Common myeloid progenitor, CD34-positive (primary cell): ENCODE data around the gene TRAF5.

Source experiments
- CTCF ChIA-PET: fragments of 350-600 bp; sonication (Branson Sonifier 250); formaldehyde crosslinking; loops from one replicate; lab custom pipeline; 2021; ENCODE audit warnings: antibody characterized with exemption; lab: Charles Lee
- POLR2A ChIA-PET: fragments of 350-600 bp; sonication (Branson Sonifier 250); formaldehyde crosslinking; loops from one replicate; lab custom pipeline; 2021; ENCODE audit warnings: antibody characterized with exemption; lab: Charles Lee
- DNase-seq, 3 donors: peaks; one replicate each; pipeline versions ENCODE4 v3.0.0 to v3.0.0-alpha.2; 2013
- H3K27ac ChIP-seq, 2 experiments: 1 replicate in 1 of 2; 2 replicates in 1 of 2; pipeline ENCODE4 v1.7.0; 2013; ENCODE audit warnings: inconsistent platforms in 2 of 2, low read length in 2 of 2, mild to moderate bottlenecking in 2 of 2, low read depth in 1 of 2, moderate library complexity in 1 of 2; ENCODE audit not compliant: severe bottlenecking in 2 of 2, insufficient read depth in 1 of 2, poor library complexity in 1 of 2
- H3K27me3 ChIP-seq, 5 experiments: replicated peaks in 2 of 5; 1 replicate in 3 of 5; 2 replicates in 2 of 5; pipeline versions ENCODE4 v1.6.1 to v1.7.0; 2013; ENCODE audit warnings: low read length in 4 of 5, mild to moderate bottlenecking in 2 of 5, moderate library complexity in 2 of 5, inconsistent platforms in 1 of 5; ENCODE audit not compliant: insufficient read depth in 5 of 5, control insufficient read depth in 4 of 5
- H3K36me3 ChIP-seq, 4 experiments: 1 replicate in 2 of 4; 2 replicates in 2 of 4; pipeline versions ENCODE4 v1.6.1 to v1.7.0; 2013; ENCODE audit warnings: low read length in 3 of 4, control low read depth in 1 of 4, mild to moderate bottlenecking in 1 of 4; ENCODE audit not compliant: control insufficient read depth in 4 of 4, insufficient read depth in 4 of 4
- H3K4me1 ChIP-seq, 4 experiments: 1 replicate in 3 of 4; 2 replicates in 1 of 4; pipeline versions ENCODE4 v1.6.1 to v1.7.1; 2013; ENCODE audit warnings: low read length in 3 of 4, mild to moderate bottlenecking in 3 of 4, control low read depth in 1 of 4, inconsistent platforms in 1 of 4, moderate library complexity in 1 of 4; ENCODE audit not compliant: control insufficient read depth in 4 of 4, insufficient read depth in 4 of 4; ENCODE audit errors: control extremely low read depth in 1 of 4
- H3K4me3 ChIP-seq, 7 experiments: 1 replicate in 4 of 7; 2 replicates in 3 of 7; pipeline versions ENCODE4 v1.5.1 to v1.7.0; 2013; ENCODE audit warnings: mild to moderate bottlenecking in 7 of 7, low read length in 6 of 7, moderate library complexity in 6 of 7, inconsistent platforms in 2 of 7, low read depth in 2 of 7, control low read depth in 1 of 7; ENCODE audit not compliant: insufficient read depth in 4 of 7, control insufficient read depth in 1 of 7; ENCODE audit errors: extremely low read depth in 1 of 7
- H3K9me3 ChIP-seq, 5 experiments: 1 replicate in 4 of 5; 2 replicates in 1 of 5; pipeline versions ENCODE4 v1.6.1 to v1.7.1; 2013; ENCODE audit warnings: low read length in 4 of 5, mild to moderate bottlenecking in 2 of 5, inconsistent platforms in 1 of 5, low read depth in 1 of 5, moderate library complexity in 1 of 5; ENCODE audit not compliant: control insufficient read depth in 4 of 5, insufficient read depth in 2 of 5; ENCODE audit errors: control extremely low read depth in 1 of 5
- WGBS: methylation state at CpG from one replicate; pipeline ENCODE4 v1.1.5; 2013; ENCODE audit not compliant: insufficient coverage; 5-methylcytosine and 5-hydroxymethylcytosine counted together

Gene TRAF5

DNA sequence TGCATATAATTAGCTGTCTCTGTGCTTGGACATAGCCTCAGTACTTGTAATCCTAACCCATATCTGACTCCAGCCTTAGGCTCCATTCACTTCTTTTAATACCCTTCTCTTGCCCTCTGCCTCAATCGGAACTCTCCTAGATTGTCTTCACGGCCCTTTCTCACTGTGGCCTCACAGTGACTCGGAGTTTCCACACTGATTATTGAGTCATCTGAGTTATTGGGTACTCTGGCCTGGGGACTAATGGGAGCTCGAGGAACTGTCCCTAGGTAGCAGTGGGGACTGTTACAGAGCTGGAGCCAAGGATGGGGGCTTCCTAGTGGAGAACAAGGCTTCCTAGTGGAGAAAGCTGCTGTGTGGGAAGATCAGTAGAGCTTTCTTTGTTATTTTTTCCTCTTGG is 17.0 kb downstream of the TRAF5 start:
- Histone ChIP-seq H3K4me3 (no peak overlapping the region), H3K27me3 (no peaks in the 10 kb centered on the region), H3K36me3 (peaks cover 0 to 4% (median 1%) of the 10 kb centered on the region in 4 experiments), H3K4me1 (peaks cover 11 to 71% (median 57%) of the 10 kb centered on the region in 4 experiments), H3K27ac (peak overlapping the region; percentile 9 to 77), H3K9me3 (no peaks in the 10 kb centered on the region)
- DNase-seq: peak in 2 of 3 donors; percentile 56 to 59
- ChIA-PET POLR2A (no interaction called here), CTCF (interaction anchor here (1.0 to 11.5 kb wide), 7 partner anchors 11 to 171 kb away, joined by 3 to 109 read pairs (median 5); partner anchors contain the start of gene TRAF5)
- WGBS: 96% methylated on average over 4 of the region's 4 CpGs

DNA sequence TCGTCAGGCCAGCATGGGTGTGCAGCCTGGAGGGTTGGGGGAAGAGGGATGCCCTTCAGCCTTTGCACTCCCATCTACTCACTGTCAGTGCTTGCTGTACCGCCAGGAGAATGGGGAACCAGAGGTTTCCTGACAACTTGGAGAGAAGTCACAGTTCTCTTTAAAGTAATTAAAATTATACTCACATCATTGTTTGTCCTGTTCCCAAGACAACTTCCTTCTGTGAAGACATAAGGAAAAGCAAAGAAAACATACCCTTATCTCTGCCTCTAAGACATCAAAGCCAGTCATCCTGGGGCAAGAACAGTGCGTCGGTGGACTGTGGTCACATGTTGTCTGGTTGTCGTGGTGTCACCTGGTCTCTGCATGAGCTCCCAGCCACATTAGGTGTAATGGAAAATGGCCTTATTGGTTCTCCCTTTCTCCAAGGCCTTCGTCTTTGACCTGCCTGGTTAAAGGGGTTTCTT is 17.6 kb downstream of the TRAF5 start:
- POLR2A ChIA-PET: no interaction called here
- Histone ChIP-seq H3K4me3 (no peak overlapping the region), H3K36me3 (peaks cover 0 to 4% (median 1%) of the 10 kb centered on the region in 4 experiments), H3K27me3 (no peaks in the 10 kb centered on the region), H3K27ac (peak overlapping the region; percentile 42 to 77), H3K4me1 (peaks cover 11 to 66% (median 52%) of the 10 kb centered on the region in 4 experiments), H3K9me3 (no peaks in the 10 kb centered on the region)
- CTCF ChIA-PET: interaction anchor here (1.0 to 11.5 kb wide), 5 partner anchors 8 to 171 kb away, joined by 3 to 109 read pairs (median 5); partner anchors contain the start of gene TRAF5
- 23% methylated on average over 4 of the region's 6 CpGs for WGBS
- peak; percentile 36 to 89 (median 88) for DNase-seq

DNA sequence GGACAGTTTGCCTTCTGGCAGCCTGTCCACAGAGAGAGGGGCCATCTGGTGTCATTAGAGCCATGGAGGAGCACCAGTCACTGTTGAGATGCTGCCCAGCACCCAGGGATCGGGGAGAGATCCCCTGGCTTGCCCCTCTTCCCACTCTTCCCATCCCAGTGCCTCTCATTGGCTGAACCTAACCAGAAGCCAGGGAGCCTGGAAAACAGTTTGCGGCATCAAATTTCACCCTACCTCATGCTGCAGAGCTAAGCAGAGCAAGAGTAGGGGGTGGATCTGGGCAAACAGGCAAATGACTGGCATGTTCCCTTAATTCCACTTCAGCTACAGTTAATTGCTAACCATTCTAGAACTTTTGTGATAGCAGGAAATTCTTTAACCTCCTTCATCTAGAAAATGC is 19.1 kb downstream of the TRAF5 start:
- WGBS: 100% methylated on average over 1 of the region's 2 CpGs
- no peak overlapping the region for H3K4me3 ChIP-seq
- no peak overlapping the region for H3K27ac ChIP-seq
- ChIA-PET CTCF (interaction anchor here (2.3 to 11.5 kb wide), 4 partner anchors 8 to 167 kb away, joined by 5 to 109 read pairs (median 12); partner anchors contain the start of gene TRAF5), POLR2A (no interaction called here)
- peaks cover 0 to 11% (median 2%) of the 10 kb centered on the region in 4 experiments for H3K36me3 ChIP-seq
- DNase-seq: no peak
- H3K27me3 ChIP-seq: no peaks in the 10 kb centered on the region
- H3K4me1 ChIP-seq: peaks cover 11 to 55% (median 43%) of the 10 kb centered on the region in 4 experiments
- H3K9me3 ChIP-seq: peaks cover 0 to 4% (median 0%) of the 10 kb centered on the region in 5 experiments

DNA sequence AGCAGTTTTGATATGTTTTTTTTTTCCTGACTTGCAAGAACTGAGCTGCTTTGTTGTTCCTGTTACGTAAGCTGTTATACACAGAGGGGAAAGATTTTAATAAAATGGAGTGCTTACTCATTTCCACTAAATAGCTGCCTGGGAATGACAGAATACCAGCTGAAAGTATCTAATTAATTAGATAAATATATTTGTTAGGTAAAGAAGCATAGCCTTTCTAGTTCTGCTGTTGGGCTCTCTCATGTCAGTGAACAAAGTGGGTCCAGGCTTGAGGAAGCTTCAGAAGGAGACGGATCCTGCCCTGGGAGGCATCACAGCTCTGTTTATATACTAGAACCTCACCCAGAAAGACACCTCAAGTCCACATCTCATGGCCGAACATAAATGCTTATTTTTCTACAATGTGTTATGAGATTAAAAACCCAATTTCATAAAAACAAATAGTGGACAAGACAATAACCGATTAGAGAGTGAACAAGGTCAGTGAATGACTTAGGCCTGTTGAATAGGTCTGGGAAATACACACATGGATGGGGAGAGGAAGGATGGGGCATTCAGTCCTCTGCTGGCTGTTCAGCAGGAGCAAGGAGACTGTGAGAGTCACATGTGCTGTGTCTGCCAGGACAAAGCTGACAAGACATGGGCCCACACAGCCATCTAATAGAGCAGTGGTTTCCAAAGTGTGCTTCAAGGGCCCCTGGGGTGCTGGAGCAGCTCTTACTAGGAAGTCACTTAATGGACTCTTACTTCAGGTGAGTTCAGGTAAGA is 20.6 kb downstream of the TRAF5 start:
- peak in 2 of 3 donors; percentile 27 to 52 for DNase-seq
- Histone ChIP-seq H3K27ac (peak overlapping the region; percentile 29 to 72), H3K27me3 (no peaks in the 10 kb centered on the region), H3K36me3 (peaks cover 0 to 12% (median 2%) of the 10 kb centered on the region in 4 experiments), H3K4me1 (peaks cover 10 to 53% (median 41%) of the 10 kb centered on the region in 4 experiments), H3K9me3 (peaks cover 0 to 7% (median 3%) of the 10 kb centered on the region in 5 experiments), H3K4me3 (peak overlapping the region in 1 of 7 experiments; percentile 27)
- POLR2A ChIA-PET: interaction anchor here (0.7 to 1.3 kb wide), 2 partner anchors 10 to 121 kb away, joined by 3 read pairs; no protein-coding TSS in a partner anchor
- 89% methylated on average over 1 of the region's 4 CpGs for WGBS
- CTCF ChIA-PET: interaction anchor here (0.6 to 3.2 kb wide), 8 partner anchors 10 to 166 kb away, joined by 3 to 21 read pairs (median 6); no protein-coding TSS in a partner anchor

DNA sequence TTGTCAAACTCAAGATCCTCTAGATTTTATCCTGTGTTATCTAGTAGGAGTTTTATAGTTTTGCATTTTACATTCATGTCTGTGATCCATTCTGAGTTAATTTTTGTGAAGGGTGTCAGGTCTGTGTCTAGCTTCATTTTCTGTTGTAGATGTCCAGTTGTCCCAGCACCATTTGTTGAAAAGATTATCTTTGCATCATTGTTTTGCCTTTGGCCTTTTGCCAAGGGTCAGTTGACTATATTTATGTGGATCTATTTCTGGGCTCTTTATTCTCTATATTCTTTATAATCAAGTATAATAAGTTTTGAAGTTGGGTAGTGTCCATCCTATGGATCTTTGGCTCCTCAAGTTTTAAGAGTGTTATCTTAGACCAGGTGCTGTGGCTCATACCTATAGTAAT is 21.9 kb downstream of the TRAF5 start:
- POLR2A ChIA-PET: no interaction called here

DNA sequence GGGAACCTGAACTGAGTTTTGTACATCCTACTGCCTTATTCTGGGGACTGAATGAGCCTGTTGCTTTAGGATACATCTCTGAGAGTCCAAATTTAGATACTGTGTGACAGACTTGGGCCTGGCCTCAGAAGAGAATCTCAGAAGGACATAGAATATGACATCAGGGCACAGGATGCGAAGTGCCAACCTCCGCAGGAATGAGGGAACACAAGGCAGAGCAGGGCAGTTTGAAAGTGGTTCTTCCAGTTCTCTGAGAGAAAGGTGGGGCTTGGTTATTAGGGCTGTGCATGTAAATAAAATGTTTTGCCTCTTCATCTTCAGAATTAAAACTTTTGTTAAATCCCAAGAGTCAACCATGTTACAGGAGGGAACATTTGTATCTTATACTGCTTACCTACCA is 23.1 kb downstream of the TRAF5 start:
- Histone ChIP-seq H3K9me3 (peaks cover 0 to 11% (median 3%) of the 10 kb centered on the region in 5 experiments), H3K4me3 (no peak overlapping the region), H3K36me3 (peaks cover 0 to 18% (median 5%) of the 10 kb centered on the region in 4 experiments), H3K27ac (no peak overlapping the region), H3K27me3 (no peaks in the 10 kb centered on the region), H3K4me1 (peaks cover 8 to 50% (median 37%) of the 10 kb centered on the region in 4 experiments)
- POLR2A ChIA-PET: no interaction called here
- CTCF ChIA-PET: interaction anchor here (1.0 to 3.6 kb wide), 2 partner anchors 12 to 26 kb away, joined by 3 to 13 read pairs; no protein-coding TSS in a partner anchor
- WGBS: 100% methylated on average over 1 of the region's 2 CpGs
- no peak for DNase-seq

More for the DNA sequence above, 21.9 kb downstream of the TRAF5 start:
- DNase-seq: no peak
- Histone ChIP-seq H3K4me1 (peaks cover 9 to 53% (median 42%) of the 10 kb centered on the region in 4 experiments), H3K4me3 (no peak overlapping the region), H3K36me3 (peaks cover 0 to 13% (median 2%) of the 10 kb centered on the region in 4 experiments), H3K27me3 (no peaks in the 10 kb centered on the region), H3K27ac (no peak overlapping the region), H3K9me3 (peaks cover 0 to 11% (median 3%) of the 10 kb centered on the region in 5 experiments)
- CTCF ChIA-PET: interaction anchor here (1.3 to 3.2 kb wide), 4 partner anchors 11 to 165 kb away, joined by 4 to 21 read pairs (median 10); no protein-coding TSS in a partner anchor
